HK-2 (cell line): Measurements from ENCODE around the gene TMEM50A.
"Not testable (repeated sequence)": the region's sequence is repeated elsewhere in the genome, so short reads cannot be mapped to it uniquely, and the experiment has no call there.

Experiments
- DNase-seq: peaks from one replicate; pipeline ENCODE4 v3.0.0-alpha.2; 2018; ENCODE audit not compliant: unreplicated experiment

Gene TMEM50A

GRCh38 chr1:25387096-25387495 is 49.0 kb downstream of the TMEM50A start:
- not testable (repeated sequence) for DNase-seq

GRCh38 chr1:25388691-25389090 is 50.6 kb downstream of the TMEM50A start:
- DNase-seq, result not testable (repeated sequence)

- not testable (repeated sequence) for DNase-seq
Measured at GRCh38 chr1:25389721-25390120, 51.6 kb downstream of the TMEM50A start.

GRCh38 chr1:25392841-25393240 is 54.7 kb downstream of the TMEM50A start:
- no peak for DNase-seq

GRCh38 chr1:25397549-25397948 is 59.4 kb downstream of the TMEM50A start:
- DNase-seq, result not testable (repeated sequence)

GRCh38 chr1:25398079-25398478 is 59.9 kb downstream of the TMEM50A start:
- DNase-seq, result not testable (repeated sequence)

GRCh38 chr1:25402947-25403803 is 65.0 kb downstream of the TMEM50A start:
- DNase-seq, result not testable (repeated sequence)

GRCh38 chr1:25405731-25406305 is 67.7 kb downstream of the TMEM50A start:
- not testable (repeated sequence) for DNase-seq

GRCh38 chr1:25409641-25410427 is 71.7 kb downstream of the TMEM50A start:
- not testable (repeated sequence) for DNase-seq
